HepG2 (cell line): ENCODE results near the gene EPN2.
"Not testable (repeated sequence)": the region's sequence is repeated elsewhere in the genome, so short reads cannot be mapped to it uniquely, and the experiment has no call there.

Experiments used
- ETV6 ChIP-seq: sonication (generic); formaldehyde crosslinking; conservative IDR thresholded peaks from 2 replicates; pipeline ENCODE4 v1.4.0; 2020; ENCODE audit warnings: missing genetic modification reagents
- KMT2B ChIP-seq: IDR thresholded peaks from 2 replicates; pipeline ENCODE4 v1.6.1; 2016; ENCODE audit warnings: missing genetic modification reagents, missing compliant biosample characterization
- NBN ChIP-seq: fragments of 450-650 bp; conservative IDR thresholded peaks from 2 replicates; pipeline ENCODE4 v1.6.1; 2017
- NR2F2 ChIP-seq: IDR thresholded peaks from 2 replicates; pipeline ENCODE4 v1.6.1; 2012; ENCODE audit warnings: low read depth, inconsistent platforms, borderline replicate concordance
- PATZ1 ChIP-seq: sonication (generic); formaldehyde crosslinking; IDR thresholded peaks from 2 replicates; pipeline ENCODE4 v1.4.0; 2020; ENCODE audit warnings: missing genetic modification reagents
- POLR2A ChIP-seq, 2 experiments: IDR thresholded peaks; 2 replicates each; pipeline ENCODE4 v1.6.1; 2011; ENCODE audit warnings: low read depth in 2 of 2, low read length in 2 of 2, mild to moderate bottlenecking in 1 of 2, moderate library complexity in 1 of 2; ENCODE audit not compliant: insufficient read depth in 1 of 2
- RAD21 ChIP-seq: fragments of 450-650 bp; formaldehyde crosslinking; IDR thresholded peaks from 2 replicates; pipeline ENCODE4 v1.5.0; 2020; ENCODE audit warnings: mild to moderate bottlenecking
- SIN3A ChIP-seq: IDR thresholded peaks from 2 replicates; pipeline ENCODE4 v1.6.1; 2011; ENCODE audit warnings: low read depth, mild to moderate bottlenecking, control low read depth, low read length, borderline replicate concordance
- ZNF318 ChIP-seq: sonication (generic); formaldehyde crosslinking; IDR thresholded peaks from 2 replicates; pipeline ENCODE4 v1.4.0; 2020; ENCODE audit warnings: mild to moderate bottlenecking, missing genetic modification reagents

- TF ChIP-seq SIN3A; ETV6; PATZ1 (CRISPR knock-in tag); KMT2B; ZNF318 (CRISPR knock-in tag); NR2F2; RAD21 (CRISPR knock-in tag); POLR2A (IDR thresholded peaks at IDR 0.05; ENCODE audit: insufficient read depth in 1 of 2, low read depth in 2 of 2, low read length in 2 of 2); NBN: not testable (repeated sequence)
Observed at GRCh38 chr17:19203429-19203828, 33.7 kb upstream of the EPN2 start.
